Measurements from ENCODE around the gene CRIP2. TPM values are rescaled to one million over a fixed set of nuclear protein-coding genes. Genes with fewer than 3 reads are reported as not detected.
A peak's percentile ranks its signal among the peaks of the same experiment; 100 is the strongest.

CRIP2 gene
- polyA plus RNA-seq, 3 donors from 2014 or later, result 5.7 to 30.2 (median 18.1) TPM

DNA sequence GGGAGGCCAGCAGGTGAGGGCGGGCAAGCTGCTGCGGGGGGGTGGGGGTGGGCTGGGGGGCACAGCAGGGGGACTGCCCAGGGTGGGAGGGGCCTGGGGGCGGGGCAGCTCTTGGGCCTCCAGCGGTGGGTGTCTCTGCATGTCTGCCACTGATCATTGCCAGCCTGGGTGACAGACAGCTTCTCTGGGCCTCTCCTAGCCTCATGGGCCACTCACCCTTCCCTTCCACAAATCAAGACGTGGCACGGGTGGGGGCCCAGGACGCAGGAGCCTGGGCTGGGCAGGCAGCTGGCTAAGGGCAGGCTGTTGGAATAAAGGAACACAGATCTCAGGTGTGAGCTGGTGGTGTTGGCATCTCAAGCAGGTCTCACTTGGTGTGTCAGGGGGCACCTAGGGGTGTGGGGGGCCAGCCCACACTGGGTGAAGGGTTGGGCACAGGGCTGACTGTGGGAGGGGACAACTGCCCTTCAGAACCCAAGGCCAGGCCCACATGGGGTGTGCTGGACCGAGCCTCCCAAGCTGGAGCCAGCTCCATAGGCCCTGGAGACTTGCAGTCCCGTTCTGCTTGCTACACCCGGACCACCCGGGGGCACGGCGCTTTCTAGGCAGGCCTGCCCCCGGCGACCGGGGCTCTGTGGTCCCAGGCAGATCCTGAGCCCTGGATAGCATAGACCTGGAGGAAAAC, 19.4 kb downstream of the CRIP2 start:
- Mint-ChIP-seq H3K4me1 (peaks cover 13% of the 10 kb centered on the region in 2 donors), H3K27me3 (ENCODE audit: low read depth in 3 of 3) (peaks cover 15 to 49% (median 30%) of the 10 kb centered on the region in 3 donors), H3K9me3 (no peaks in the 10 kb centered on the region), H3K27ac (no peak overlapping the region), H3K36me3 (no peaks in the 10 kb centered on the region), H3K4me3 (no peak overlapping the region)
- DNase-seq, result peak in 1 of 3 donors; percentile 2

DNA sequence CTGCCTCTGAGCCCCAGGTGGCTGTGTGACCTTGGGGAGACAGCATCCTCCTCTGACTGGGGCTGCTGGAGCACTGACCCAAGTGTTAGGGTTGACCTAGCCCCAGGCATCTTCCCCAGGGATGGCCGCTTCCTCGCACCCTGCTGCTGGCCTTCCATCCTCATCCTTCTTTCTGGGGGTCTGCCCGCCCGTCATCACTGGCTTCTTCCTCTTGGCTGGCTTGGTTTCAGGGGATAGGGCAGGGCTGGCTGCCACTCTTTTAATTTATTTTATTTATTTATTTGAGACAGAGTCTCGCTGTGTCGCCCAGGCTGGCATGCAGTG, 19.9 kb downstream of the CRIP2 start:
- no peaks in the 10 kb centered on the region for H3K36me3 Mint-ChIP-seq
- H3K4me3 Mint-ChIP-seq, result no peak overlapping the region
- H3K9me3 Mint-ChIP-seq, result no peaks in the 10 kb centered on the region
- peaks cover 12 to 44% (median 25%) of the 10 kb centered on the region in 3 donors for H3K27me3 Mint-ChIP-seq (ENCODE audit: low read depth in 3 of 3)
- DNase-seq, result no peak
- peaks cover 8 to 10% of the 10 kb centered on the region in 2 donors for H3K4me1 Mint-ChIP-seq
- no peak overlapping the region for H3K27ac Mint-ChIP-seq

DNA sequence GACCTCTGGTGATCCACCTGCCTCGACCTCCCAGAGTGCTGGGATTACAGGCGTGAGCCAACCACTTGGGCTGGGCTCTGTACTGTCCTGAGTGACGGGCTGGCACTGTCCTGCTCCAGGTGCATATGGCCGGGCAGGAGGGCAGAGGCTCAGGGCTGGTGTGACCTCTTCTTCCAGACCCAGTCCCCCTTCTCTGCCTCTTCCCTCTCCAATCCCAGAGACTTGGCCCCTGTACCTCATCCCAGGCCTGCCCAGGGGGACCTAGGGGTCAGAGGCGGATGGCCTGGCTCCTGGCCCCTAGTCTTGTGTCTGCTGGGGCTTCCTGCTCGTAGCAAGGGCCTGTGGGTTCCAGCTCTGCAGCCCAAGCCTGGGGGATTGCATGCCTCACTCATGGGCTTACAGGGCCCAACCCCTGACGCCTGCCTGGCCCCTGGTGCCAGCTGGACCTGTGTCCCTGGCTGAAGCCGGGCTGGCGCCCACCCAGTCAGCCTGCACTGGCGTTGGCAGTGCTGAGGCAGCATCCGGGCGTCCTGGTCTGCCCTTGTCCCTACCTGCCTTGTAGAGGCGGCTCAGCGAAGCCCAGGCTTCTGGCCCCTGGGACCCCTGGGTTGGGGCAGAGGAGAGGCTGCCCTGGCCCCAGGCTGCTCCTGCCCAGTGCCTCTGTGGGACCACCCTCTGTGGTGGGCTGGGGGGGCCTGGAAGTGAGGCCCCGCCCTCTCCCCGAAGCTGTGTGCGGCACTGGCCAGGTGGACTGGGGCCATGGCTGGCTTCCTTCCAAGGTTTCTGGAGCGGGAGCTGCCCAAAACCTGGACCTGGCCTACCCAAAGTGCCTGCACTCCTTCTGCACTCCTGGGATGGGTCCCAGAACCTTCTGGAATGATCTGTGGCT, 20.7 kb downstream of the CRIP2 start:
- H3K4me1 Mint-ChIP-seq, result peaks cover 6% of the 10 kb centered on the region in 2 donors
- H3K4me3 Mint-ChIP-seq, result no peak overlapping the region

DNA sequence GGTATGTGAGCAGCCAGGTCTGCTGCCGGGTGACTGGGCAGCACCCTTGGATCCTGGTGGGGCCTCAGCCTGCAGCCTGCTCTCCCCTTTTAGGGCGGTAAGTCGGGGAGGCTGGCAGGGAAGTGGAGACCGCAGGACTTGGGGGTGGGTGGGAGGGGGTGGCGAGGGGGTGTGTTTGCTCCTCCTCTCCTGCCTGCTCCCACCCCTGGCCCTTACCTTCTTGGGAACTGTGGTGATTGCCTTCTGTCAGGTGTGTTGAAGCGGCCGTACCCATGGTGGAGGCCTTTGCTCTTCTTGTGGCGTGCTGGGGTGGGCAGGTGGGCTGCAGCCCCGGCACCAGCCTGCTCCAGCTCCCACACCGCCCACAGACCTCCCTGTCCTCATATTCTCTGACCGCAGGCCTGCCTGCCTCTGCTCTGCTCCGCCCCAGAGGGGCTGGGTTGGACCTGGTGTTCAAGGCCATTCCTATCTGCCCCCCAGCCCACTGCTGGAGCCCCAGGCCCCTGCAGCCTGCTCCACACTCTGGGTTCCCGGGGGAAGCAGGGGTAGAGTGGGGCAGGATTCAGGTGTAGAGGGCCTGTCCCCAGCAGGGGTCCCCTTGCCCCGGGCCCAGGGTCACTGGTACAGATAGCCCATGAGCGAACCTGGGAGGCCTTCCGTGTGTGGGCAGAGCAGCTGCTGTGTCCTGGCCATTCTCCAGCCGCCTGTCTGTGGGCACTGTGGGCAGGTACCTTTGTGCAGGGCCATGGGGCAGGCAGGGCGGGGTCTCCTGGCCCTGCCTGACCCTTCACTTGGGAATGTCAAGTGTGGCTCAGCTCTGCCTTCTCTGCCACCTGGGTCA, 21.6 kb downstream of the CRIP2 start:
- no peak overlapping the region for H3K27ac Mint-ChIP-seq
- DNase-seq, result peak in 1 of 3 donors; percentile 10
- peaks cover 4 to 41% (median 12%) of the 10 kb centered on the region in 3 donors for H3K27me3 Mint-ChIP-seq (ENCODE audit: low read depth in 3 of 3)
- H3K36me3 Mint-ChIP-seq, result no peaks in the 10 kb centered on the region
- H3K4me1 Mint-ChIP-seq, result peaks cover 4 to 6% of the 10 kb centered on the region in 2 donors
- H3K9me3 Mint-ChIP-seq, result no peaks in the 10 kb centered on the region
- H3K4me3 Mint-ChIP-seq, result no peak overlapping the region

More for the DNA sequence above, 20.7 kb downstream of the CRIP2 start:
- Mint-ChIP-seq H3K9me3 (no peaks in the 10 kb centered on the region), H3K27me3 (ENCODE audit: low read depth in 3 of 3) (peaks cover 8 to 44% (median 20%) of the 10 kb centered on the region in 3 donors), H3K36me3 (no peaks in the 10 kb centered on the region), H3K27ac (no peak overlapping the region)
- DNase-seq, result peak in 1 of 3 donors; percentile 3

DNA sequence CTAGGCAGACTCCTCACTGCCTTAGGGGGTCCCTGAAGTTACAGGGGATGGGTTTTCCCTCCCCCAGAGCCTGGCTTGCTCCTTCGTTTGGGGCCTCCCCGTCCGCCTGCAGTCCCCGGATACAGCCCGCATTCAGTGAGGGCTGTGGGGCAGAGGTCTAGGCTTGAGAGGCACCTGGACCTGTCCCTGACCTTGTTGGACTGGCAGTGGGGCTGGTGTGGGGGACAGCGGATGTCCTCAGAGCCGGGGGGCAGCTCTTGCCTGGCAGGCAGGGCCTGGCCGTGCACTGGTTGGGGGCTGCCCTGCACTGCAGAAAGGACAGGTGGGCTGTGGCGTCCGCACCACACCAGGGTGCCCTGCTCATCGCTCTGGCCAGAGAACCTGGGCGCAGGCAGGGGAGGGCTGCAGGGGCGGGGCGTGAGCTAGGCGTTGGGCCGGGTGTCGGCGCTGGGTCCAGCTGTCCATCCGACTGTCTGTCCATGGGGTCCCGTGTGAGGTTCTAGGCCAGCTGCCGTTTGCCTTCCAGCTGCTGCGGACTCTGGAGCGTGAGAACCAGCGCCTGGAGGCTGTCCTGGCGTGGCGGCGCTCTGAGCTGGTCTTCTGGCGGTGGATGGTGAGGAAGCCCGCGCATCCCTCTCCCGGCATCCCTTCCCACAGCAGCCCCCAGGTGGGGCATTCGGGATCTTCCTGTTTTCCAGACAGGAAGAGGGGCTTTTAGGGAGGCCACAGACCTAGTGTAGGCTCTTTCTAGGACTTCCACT, 22.4 kb downstream of the CRIP2 start:
- peaks cover under 1% of the 10 kb centered on the region in 2 donors for H3K4me1 Mint-ChIP-seq
- no peaks in the 10 kb centered on the region for H3K9me3 Mint-ChIP-seq
- H3K36me3 Mint-ChIP-seq, result no peaks in the 10 kb centered on the region
- H3K27me3 Mint-ChIP-seq (ENCODE audit: low read depth in 3 of 3), result peaks cover 0 to 36% (median 7%) of the 10 kb centered on the region in 3 donors
- H3K4me3 Mint-ChIP-seq, result no peak overlapping the region
- peak in 1 of 3 donors; percentile 2 for DNase-seq
- no peak overlapping the region for H3K27ac Mint-ChIP-seq

DNA sequence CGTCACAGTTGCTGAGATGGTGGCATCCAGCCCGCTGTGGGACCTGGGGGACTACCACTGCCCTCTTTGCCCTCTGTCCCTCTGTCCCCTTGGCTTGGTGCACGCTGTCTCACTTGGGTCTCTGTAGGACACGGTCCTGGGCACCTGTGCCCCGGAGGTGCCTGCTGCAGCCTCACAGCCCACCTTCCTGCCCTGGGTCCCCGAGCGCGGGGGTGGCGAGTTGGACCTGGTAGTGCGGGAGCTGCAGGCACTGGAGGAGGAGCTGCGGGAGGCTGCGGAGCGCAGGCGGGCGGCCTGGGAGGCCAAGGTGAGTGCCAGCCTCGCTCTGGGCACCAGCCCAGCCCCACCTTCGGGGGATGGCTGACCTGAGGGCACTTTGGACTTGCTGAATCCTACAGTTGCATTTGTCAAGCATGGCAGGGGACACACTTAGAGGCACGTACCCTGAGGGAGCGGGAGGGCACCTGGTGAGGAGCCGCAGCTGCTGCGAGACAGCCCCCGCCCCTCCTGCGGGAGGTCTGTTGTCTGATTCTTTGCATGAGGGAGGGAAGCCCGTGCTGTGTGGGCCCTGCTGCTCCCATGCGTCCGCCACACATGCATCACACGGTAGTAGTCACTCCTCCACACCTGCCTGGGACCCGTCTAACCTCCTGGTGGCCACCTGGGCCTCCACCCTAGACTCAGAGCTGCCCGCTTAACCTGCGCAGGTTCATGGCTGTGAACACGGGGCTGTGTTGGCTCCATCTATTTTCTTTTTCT, 23.2 kb downstream of the CRIP2 start:
- no peak overlapping the region for H3K27ac Mint-ChIP-seq
- H3K9me3 Mint-ChIP-seq, result no peaks in the 10 kb centered on the region
- H3K36me3 Mint-ChIP-seq, result no peaks in the 10 kb centered on the region
- DNase-seq, result peak in 2 of 3 donors; percentile 9 to 10
- H3K27me3 Mint-ChIP-seq (ENCODE audit: low read depth in 3 of 3), result peaks cover 0 to 36% (median 7%) of the 10 kb centered on the region in 3 donors
- H3K4me3 Mint-ChIP-seq, result no peak overlapping the region
- H3K4me1 Mint-ChIP-seq, result no peaks in the 10 kb centered on the region

DNA sequence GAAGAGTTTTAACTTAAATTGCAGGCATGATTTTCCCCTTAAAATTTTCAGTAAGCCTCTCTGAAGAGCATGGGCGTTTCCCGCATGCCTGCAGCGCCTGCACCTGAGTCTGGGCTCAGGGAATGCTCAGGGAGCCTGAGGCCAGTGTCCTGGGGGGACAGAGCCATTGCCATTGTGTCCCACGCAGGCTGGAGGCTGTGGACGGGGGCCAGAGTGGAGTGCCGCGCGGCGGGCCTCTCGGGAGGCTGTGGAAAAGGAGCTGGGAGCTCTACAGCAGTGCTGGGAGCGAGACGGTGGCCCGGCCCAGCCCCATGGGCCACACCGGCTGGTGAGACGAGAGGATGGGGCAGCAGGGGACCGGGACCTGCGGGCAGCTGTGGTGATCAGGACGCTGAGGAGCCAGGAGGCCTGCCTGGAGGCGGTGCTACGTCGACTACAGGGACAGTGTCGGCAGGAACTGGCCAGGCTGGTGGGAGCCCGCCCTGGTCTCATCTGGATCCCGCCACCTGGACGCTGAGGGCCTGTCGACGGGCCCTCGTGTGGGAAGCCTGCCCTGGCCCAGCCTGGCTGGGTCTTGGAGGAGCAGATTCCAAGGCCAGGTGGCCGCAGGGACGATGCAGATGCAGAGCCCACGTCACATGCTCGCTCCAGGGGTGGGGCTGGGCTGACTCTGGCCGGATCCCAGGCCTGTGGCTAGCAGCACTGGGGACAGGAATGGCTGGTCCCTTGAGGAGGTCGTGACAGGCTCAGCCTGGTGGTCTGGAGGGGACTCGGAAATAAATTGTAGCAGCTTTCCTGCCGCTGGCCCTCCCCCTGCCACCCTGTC, 24.0 kb downstream of the CRIP2 start:
- peak in 1 of 3 donors; percentile 3 for DNase-seq
- H3K4me1 Mint-ChIP-seq, result no peaks in the 10 kb centered on the region
- peaks cover 0 to 34% (median 8%) of the 10 kb centered on the region in 3 donors for H3K27me3 Mint-ChIP-seq (ENCODE audit: low read depth in 3 of 3)
- no peak overlapping the region for H3K4me3 Mint-ChIP-seq
- no peak overlapping the region for H3K27ac Mint-ChIP-seq
- no peaks in the 10 kb centered on the region for H3K9me3 Mint-ChIP-seq
- H3K36me3 Mint-ChIP-seq, result no peaks in the 10 kb centered on the region

DNA sequence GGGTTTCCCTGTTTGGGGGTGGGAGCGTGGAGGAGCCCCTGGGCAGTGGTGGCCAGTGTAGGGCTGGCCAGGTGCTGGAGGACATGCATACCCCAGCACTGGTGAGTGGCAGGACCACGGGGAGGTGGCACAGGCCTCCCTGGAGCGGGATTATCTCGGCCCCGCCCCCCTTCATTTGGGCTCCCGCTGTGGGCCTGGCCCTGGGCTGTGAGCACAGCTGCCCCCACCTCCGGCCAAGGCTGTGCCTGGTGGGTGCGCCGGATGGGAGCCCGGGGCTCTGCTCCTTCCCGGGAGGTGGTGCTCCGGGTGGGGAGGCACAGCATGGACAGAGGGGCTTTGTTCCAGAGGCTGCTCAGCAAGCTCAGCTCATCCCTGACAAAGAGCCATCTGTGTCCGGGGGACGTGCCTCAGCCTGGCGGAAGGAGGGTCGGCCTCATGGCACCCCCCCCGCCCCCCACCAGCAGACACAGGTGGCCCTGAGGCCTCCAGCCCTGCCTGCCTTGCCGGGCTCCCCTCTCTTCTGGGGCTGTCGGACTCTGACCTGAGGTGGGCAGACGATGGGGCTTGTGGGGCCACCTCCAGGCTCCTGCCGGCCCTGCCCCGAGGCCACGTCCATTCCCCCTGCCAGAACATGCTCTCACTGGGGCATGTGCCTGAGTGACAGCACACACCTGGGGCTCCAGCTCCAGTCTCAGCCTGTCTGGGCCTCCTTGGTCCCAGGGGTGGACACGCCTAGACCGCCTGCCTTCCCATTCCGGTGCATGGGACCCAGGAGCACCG, 24.8 kb downstream of the CRIP2 start:
- H3K4me3 Mint-ChIP-seq, result no peak overlapping the region
- peak in 1 of 3 donors; percentile 12 for DNase-seq
- H3K27me3 Mint-ChIP-seq (ENCODE audit: low read depth in 3 of 3), result peaks cover 0 to 34% (median 8%) of the 10 kb centered on the region in 3 donors
- H3K4me1 Mint-ChIP-seq, result no peaks in the 10 kb centered on the region
- no peaks in the 10 kb centered on the region for H3K36me3 Mint-ChIP-seq
- H3K27ac Mint-ChIP-seq, result no peak overlapping the region
- no peaks in the 10 kb centered on the region for H3K9me3 Mint-ChIP-seq

DNA sequence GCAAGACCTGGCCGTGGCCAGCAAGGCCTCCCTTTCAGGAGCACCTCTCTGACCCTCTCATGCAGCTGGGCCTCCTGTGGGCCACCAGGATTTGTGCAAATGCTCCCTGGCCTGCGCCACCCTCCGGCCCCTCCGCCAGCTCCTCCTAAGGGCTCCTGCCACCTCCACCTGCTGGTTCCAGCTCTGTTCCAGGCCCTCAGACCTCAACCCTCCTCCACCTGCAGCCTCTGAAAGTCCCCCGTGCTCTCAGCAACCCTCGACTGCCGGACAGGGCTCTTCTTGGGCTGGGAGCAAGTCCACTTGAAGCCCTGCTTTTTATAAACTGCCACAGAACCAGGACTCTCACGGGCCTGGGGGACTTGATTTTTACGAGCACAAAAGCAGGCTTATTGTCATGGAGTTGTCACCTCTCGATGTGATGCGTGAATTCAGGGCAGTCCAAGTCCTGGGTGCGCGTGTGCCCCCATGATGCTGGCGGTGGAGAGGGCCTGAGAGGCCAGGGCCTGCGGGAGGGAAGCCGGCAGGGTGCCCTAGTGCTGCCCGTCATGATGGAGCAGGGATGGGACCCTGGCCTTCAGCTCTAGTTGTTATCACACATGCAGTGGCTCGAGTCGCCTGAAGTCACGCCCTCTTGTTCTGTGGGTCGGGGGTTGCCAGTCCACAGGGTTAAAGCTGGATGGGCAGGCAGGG, 25.6 kb downstream of the CRIP2 start:
- Mint-ChIP-seq H3K36me3 (no peaks in the 10 kb centered on the region), H3K27me3 (ENCODE audit: low read depth in 3 of 3) (peaks cover 0 to 34% (median 6%) of the 10 kb centered on the region in 3 donors), H3K27ac (peak overlapping the region in 1 of 6 donors; percentile 55), H3K4me3 (no peak overlapping the region), H3K9me3 (no peaks in the 10 kb centered on the region), H3K4me1 (no peaks in the 10 kb centered on the region)
- DNase-seq, result peak in 1 of 3 donors; percentile 1

DNA sequence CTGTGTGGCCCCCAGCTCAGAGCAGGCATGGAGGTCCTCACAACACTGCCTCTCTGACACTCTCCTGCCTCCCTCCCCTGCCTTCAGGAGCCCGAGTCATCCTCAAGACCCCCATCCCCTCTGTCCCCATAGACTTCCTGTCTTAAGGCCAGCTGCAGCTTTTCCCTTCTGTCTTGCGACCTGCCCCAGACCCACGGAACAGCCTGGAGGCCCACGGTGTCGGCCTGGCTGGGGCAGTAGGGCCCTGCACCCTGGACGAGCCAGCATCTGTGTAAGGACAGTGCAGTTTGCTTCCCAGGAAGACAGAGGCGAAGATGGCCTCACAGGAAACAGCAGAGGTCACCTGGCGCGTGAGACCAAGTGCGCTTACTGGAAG, 26.1 kb downstream of the CRIP2 start:
- no peak for DNase-seq
- Mint-ChIP-seq H3K27ac (no peak overlapping the region), H3K4me1 (no peaks in the 10 kb centered on the region), H3K9me3 (no peaks in the 10 kb centered on the region), H3K4me3 (no peak overlapping the region), H3K36me3 (no peaks in the 10 kb centered on the region), H3K27me3 (ENCODE audit: low read depth in 3 of 3) (peaks cover 0 to 34% (median 6%) of the 10 kb centered on the region in 3 donors)

Data from immature natural killer cell (primary cell).